ENCODE results near the gene EDEM3.
"Not testable (repeated sequence)": the region's sequence is repeated elsewhere in the genome, so short reads cannot be mapped to it uniquely, and the experiment has no call there.

The EDEM3 gene

DNA sequence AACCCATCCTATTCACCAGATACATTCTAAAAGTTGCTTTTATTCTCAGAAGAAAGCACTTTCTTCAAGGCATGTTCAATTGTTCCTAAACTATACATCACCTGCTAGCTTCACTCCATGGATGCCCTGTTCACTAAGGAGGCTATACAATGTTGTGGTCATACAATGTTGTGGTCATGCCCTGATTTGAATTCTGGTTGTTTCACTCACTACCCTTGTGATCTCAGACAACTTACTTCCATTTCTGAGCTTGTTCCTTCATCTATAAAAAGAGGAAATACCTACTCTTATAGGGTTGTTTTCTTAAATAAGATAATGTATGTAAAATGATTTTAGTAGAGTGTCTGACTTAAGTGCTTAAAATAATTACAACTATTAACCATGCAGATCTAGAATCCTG lies 19.7 kb downstream of the EDEM3 start:
- DNase-seq, result no peak

DNA sequence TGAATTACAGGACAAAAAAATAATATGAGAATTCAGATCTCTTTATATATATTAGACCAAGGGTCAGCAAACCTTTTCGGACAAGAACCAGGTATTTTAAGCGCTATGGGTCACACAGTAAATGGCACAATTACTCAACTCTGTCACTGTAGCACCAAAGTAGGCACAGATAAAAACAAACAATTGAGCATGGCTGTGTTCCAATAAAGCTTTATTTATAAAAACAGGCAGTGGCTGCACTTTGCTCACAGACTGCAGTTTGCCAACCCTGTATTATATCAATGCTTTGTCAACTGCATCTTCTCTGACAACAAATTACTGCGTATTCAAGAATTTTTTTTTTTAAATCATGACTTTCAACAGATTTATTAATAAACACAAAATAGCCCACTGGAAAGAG lies 29.8 kb downstream of the EDEM3 start:
- no peak for DNase-seq

DNA sequence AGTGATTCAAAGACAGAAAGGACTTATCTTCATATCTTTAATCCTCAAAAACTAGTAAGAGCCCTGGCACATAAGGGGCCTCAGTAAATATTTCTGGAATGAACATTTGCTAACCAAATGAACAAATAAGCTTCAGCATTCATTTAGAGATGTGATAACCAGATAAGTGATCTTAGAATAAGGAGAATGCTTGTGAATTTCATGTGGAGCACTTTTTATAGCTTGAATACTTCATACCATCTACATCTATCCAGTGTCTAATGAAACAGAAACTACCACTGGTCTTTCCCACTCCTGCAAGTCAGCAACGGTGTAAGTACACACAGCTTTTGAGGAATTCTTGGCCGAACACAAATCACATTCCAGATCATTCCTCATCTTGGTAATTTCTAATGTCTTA lies 38.5 kb downstream of the EDEM3 start:
- no peak for DNase-seq

DNA sequence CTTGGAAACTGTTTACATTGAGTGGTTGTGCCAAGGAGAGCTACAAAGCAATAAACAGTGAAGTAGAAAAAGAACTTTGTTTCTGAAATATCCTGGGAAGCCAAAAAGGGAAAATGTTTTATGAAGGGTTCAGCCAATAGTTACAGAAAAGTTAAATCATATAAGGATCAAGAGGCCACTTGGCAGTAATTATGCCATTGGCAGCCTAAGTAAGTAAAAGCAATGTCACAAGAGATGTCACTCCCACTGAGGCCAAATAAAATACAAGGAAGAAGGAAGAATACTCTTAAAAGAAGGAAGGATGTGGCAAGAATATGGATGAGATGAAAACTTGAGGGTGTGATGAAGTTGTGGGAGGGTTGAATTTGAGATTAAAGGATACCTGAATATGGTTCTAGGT lies 45.2 kb downstream of the EDEM3 start:
- no peak for DNase-seq

DNA sequence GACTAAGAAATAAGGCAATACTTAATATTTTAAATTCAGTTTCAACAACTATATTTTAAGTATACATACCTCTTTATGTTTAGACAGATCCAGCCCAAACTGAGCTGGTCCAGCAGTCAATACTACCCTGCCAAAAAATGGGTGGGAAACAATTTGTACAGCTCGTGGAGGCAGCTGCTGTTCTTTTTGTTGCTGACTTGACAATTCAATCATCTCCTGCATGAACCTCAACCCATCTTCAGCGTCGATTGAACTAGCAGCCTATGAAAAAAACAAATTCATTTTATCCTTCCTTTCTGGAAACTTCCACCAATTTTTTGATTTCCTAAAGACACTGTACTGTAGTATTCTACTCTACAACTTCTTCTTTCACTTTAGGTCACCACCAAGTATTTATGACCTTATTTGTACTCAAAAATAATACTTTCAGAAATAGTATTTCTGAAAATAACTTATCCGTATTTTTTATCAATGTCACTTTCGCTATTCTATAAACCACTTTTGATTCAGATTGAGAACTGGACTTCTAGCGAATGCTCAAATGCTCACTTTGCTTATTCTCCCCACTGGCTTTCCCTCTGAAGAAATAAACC lies 46.5 kb downstream of the EDEM3 start:
- no peak for DNase-seq

DNA sequence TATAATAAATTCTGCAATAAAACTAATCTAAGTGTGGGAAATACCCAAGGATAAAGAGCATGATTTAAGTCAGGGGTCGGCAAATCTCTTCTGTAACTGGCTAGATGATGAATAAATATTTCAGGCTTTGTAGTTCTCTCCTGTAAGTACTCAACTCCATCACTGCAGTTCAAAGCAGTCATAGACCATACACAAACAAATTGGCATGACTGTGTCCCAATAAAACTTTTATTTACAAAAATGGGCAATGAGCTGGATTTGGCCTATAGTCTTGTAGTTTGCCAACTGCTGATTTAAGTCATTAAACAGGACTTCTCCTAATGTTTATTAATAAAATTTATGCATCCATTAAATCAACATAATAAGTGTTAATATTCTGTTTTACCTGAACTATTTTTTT lies 49.4 kb downstream of the EDEM3 start:
- no peak for DNase-seq

DNA sequence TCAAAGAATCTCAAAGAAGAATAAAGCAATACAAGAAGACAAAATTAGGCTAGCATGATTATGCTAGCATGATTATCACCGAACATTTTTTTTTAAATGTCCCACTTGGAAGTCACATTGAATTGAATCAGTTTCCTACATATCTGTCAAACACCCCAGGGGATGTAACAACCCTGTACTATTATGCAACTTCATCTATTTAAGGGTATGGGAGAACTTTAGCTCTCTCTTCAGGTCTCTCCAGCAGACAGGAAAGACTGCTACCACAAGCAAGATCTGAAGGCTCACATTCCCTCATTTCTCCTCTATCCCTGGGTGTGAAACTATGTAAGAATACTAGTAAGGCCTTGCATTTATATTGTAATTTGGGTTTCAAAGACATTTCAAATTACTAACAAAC lies 52.8 kb downstream of the EDEM3 start:
- DNase-seq, result no peak

DNA sequence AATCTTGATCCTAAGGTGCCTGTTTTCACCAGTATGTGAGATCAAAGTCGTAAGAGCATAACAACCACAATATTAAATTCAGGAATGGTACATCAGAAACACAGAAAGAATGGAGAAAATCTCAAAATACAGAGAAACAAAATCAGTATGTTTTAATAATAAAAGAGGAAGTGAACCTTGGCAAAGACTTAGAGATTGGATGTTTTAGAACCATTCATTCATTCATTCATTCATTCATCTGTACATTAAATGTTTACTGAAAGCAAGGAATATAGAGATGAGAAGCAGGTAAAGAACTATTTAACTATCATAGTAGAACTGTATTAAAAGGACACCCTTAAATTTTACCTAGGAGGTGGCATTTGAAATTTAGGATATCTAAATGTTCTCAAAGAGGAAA lies 55.7 kb downstream of the EDEM3 start:
- DNase-seq, result no peak

DNA sequence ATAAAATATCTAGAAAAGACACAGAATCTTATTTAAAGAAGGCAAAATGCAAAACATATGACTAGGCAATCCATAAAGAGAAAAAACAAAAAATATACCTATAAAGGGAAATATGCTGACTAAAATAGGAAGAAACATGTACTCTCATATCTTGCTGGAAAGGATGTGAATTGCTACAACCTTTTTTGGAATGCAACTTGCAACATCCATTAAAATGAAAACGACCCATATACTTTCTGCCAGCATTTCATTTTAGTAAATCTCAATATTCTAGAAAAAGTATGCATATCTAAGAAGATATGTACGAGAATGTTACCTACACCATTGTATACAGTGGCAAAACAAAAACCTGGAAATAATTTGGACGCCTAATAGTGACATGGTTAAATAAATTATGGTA lies 56.6 kb downstream of the EDEM3 start:
- no peak for DNase-seq

DNA sequence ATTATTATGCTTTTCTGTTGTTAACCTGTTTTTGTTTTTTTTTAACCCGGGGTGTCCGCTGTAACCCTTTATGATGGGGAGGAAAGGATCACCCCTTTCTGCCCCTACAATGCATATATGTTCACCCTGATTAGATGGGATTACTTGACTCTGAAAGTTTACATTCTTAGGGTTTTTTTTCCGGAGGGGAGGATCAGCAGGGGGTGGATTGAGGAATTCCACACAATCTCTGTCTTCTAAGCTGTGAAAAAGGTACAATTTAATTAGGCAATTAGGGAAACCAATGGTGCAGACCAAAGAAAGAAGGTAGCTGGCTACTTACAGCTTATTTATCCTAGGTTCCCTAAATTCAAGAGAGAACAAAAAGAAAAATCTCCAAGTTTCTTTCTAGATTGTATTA lies 58.3 kb downstream of the EDEM3 start:
- no peak for DNase-seq

DNA sequence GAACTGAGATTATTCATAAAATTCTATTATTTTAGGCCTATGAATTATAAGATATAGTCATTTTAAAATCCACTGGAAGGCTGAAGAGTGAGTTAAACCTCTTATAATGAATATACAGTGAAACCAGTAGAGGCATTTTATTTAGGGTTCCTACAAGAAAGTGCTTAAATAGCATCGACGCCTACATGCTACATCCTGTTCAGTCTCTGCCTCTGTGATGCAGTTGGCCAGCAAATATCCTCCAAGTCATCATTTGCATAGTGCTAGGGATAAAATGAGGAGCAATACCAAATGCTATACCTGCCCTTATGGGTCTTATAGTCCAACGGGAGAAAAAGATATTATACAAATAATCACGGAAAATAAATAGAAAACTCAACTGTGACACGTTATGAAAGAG lies 59.6 kb downstream of the EDEM3 start:
- DNase-seq, result no peak

DNA sequence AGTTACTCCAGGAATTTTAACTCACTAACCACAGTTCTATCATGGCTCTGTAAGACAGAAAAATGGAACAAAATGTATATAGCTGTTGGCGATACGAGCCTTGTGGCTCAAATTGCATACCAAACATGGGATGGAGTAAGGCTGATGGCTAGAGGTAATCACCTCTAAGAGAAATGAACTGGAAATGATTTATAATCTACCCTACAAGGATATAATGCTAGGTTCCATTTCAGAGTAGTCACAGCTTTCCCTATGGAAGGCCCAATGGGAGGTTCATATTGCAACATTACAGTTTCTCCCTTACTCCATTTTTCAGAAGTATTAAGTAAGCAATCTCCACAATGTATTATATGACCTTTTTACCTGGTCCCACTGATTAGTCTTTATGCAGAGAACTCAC lies 61.6 kb downstream of the EDEM3 start:
- no peak for DNase-seq

DNA sequence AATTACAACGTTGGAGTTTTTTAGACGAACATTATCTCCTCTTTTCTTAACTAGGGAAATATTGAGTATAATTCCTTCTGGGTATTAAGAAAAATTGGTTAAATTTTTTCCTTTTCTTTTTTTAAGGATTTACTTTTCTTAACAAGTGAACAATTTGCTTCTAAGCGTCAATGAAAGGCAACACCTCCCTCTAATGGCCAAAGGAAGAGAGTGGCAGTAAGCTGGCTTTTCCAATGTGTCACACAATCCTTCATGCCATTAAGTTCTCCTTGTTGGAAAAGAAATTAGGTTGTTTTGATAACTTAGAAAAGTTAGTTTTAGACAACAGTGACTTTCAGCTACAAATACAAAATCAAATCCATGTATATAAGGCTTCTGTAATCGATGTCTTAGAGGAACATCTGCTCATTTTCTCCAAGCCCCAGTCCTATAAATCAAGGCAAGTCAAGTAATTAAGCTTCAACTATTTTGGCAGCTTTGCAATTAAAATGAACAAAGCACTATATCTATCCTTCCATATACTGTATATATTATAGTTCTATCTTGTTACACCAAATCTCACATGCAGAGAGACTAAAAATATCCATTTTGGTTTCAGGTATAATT lies 62.8 kb downstream of the EDEM3 start:
- DNase-seq, result no peak

DNA sequence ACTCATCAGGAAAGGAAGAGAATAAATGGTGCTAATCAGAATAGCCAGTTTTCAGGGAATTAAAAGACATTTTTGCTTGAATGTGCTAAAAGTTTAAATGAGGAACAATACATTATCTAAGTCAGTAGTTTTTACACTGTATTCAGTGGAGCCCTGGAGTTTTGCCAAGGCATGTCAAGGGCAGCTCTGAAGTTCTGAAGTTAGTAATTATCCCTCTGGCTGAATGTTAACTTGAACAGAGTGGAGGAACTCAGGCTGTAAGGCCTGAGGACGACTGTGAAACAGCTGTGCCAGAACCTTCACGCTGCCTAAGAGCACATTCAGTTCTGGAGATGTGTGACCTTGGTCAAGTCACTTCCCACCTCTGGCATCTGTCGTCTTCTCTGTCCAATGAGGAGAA lies 68.1 kb downstream of the EDEM3 start:
- no peak for DNase-seq

DNA sequence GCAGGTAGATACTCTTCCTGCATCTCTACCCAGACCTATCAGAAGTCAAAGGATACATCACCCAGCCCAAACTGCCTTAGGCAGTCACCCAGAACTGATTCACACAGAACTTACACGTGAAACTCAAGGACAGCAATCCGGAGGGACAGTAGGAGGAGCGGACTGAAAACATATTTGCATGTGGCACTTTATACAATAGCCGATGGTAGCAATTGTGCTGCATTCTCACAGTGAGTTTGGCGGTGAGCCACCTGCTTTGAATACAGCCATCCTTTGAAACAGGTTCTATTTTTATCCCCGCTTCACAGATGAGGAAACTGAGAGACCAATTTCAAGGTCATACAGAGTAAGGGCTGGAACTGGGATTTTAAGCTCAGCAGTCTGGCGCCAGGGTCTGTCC lies 69.5 kb downstream of the EDEM3 start:
- DNase-seq, result no peak

DNA sequence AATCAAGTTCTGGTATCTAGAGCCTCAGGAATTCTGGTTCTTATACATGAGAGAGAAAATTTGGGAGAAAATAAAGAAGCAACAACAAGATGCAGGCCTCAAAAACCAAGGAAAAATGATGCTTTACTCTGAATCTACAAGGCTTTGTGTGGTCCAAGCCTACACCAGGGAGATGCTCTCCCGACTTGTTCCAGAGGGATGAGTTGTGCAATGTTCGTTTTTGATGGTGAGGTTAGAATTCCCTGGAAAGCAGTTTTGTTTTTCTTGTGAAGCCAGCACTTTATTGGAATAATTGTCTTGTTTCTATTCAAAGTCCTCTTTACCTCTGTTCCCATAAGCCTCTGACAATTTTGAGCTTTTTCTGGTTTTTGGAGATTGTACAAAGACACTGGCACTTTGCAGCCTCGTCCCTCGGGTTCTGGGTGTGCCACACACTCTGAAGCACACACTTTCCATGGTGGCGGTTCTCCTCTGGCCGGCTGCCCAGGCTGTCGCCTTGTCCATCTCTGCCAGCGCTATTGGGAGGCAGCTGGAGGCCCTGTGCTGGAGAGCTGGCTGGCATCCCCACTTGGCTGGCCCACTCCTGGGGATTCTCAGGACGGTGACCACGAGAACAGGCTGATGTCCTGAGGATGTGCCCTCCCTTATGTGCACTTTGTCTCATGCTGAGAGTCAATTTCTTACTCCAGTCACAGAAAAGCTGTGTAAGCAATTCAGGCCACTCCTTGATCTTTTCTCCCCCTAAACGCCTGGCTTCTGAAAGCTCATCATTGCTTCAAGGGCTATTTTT lies 70.2 kb downstream of the EDEM3 start:
- no peak for DNase-seq

DNA sequence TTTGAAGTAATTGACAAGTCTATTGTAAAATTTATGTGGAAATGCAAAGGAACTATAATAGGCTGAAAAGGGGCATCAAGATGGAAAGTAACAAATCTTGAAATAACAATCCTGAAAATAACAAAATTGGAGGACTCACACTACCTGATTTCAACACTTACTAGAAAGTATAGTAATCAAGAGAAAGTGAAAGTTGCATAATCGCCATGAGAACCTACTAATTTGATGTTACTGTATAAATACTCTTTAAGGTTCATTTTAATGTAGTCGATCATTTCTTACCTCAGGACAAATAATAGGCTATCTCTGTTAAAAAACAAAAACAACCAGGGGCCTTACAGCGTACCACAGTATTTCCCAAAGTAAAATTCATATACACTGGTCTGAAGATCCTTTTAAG lies 71.7 kb downstream of the EDEM3 start:
- no peak for DNase-seq

DNA sequence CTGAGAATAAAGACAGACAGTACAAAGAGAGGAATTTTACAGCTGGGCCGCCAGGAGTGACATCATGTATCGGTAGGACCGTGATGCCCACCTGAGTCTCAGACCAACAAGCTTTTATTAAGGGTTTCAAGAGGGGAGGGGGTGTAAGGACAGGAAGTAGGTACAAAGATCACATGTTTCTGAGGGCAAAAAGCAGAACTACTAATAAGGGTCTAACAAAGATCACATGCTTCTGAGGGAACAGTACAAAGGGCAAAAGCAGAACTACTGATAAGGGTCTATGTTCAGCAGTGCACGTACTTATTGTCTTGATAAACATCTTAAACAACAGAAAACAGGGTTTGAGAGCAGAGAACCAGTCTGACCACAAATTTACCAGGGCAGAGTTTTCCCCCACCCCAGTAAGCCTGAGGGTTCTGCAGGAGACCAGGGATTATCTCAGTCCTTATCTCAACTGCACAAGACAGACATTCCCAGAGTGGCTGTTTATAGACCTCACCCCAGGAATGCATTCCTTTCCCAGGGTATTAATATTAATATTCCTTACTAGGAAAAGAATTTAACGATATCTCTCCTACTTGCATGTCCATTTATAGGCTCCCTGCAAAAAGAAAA lies 73.9 kb downstream of the EDEM3 start:
- DNase-seq, result not testable (repeated sequence)

DNA sequence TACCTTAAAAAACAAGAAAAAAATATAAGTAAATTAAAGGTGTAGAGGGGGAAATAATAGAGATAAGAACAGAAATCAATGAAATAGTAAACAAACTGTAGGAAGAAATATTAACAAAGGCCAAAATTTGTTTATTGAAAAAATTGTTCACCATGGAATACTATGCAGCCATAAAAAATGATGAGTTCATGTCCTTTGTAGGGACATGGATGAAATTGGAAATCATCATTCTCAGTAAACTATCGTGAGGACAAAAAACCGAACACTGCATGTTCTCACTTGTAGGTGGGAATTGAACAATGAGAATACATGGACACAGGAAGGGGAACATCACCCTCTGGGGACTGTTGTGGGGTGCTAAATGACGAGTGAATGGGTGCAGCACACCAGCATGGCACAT lies 75.2 kb downstream of the EDEM3 start:
- DNase-seq, result not testable (repeated sequence)

DNA sequence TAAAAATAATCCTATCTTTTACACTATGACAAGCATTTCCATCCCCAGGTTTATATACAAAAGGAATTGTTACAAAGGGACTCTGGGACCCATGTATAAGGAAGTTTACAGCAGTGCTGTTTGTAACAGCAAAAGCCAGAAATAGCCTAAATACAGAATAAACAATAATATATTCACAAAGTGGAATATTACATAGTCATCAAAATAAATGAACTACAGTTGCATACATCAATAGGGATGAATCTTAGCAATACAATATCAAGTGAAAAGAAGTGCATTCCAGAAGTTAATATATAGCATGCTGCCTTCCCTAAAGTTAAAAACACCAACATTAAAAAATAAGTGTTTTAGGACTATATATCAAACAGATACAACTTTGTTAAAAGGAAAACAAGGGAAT lies 77.3 kb downstream of the EDEM3 start:
- DNase-seq, result no peak

DNA sequence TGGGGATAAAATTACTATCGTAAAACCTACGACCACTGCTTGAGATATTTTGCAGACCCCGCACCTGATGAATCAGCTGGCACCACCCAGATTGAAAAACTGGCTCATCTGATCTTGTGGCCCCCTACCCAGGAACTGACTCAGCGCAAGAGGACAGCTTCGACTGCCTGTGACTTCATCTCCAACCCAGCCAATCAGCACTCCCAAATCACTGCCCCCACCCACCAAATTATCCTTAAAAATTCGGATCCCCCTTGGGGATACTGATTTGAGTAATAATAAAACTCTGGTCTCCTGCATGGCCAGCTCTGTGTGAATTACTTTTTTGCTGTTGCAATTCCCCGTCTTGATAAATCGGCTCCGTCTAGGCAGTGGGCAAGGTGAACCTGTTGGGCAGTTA lies 81.4 kb downstream of the EDEM3 start:
- no peak for DNase-seq

DNA sequence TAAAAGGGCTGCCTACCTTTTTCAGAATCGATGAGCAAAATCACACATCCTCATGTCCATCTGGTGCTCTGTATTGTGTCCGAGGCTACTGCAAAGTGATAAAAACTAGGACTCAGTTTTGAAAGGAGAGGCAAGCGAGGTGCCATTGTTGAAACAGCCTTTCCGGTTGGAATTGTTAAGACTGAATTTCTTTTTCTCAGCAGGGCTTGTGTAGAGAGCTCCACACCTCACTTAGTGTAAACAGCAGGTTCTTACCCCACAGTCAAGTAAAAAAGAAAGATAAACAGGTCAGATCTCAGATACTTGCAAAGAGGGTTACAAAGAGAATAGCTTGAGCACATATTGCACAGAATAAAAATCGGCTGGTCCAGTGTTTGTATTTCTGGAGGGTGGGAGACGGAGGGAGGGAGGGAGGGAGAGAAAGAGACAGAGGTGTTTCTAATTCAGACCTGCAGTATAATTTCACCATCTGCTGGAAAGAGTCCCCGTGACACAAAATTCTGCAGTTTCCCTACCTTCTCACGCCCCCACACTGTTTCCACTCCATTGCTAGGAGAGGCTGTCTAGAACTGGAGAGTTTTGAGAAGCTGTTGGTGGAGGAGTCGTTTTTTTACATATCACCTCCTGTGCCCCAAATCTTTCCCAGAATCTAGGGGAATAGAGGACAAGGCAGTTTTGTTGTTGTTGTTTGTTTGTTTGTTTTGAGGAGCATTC lies 82.5 kb downstream of the EDEM3 start:
- no peak for DNase-seq

DNA sequence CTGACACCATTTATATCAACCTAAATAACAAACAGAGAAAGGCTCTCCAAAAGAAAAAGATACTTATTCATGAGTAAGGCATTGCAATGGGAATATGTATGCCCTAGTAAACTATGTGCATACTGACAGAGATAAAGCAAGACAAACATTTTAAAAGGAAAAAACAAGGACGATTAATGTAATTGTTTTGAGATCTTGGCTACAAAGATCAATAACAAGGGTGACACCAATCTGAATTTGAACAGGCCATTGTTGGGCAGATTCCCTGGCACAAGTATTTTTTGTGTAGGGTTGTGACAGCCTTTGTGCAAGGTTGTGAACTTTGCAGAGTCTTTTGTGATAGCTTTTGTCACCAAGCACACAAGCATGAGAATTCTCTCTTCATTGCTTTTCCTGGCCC lies 85.3 kb downstream of the EDEM3 start:
- no peak for DNase-seq

DNA sequence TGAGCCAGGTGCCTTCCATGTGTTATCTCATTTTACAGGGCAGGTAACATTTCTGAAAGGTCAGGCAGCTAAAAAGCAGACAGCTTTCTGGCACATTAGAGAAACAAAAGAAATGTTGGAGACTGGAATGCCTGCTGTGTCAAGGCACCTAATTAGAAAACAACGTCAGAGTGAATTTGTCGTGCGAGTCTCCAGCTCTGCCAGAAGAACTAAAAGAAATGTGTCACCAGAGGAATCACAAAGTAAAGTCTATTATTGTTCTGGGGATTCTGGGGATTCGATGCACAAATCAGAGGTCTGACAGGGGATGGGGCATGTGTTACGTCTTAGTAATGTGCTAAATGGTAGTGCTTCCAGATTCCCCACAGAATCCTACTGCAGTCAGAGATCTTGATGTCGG lies 89.3 kb downstream of the EDEM3 start:
- DNase-seq, result no peak
